Ecto neural progenitor cell (in vitro differentiated cells): Measurements from ENCODE around the gene PSMD12.
A peak's percentile ranks its signal among the peaks of the same experiment; 100 is the strongest.
"Not testable (repeated sequence)": the region's sequence is repeated elsewhere in the genome, so short reads cannot be mapped to it uniquely, and the experiment has no call there.

Experiments
- DNase-seq: peaks from one replicate; pipeline ENCODE4 v3.0.0-alpha.2; 2018; ENCODE audit warnings: low spot score

PSMD12 gene

DNA sequence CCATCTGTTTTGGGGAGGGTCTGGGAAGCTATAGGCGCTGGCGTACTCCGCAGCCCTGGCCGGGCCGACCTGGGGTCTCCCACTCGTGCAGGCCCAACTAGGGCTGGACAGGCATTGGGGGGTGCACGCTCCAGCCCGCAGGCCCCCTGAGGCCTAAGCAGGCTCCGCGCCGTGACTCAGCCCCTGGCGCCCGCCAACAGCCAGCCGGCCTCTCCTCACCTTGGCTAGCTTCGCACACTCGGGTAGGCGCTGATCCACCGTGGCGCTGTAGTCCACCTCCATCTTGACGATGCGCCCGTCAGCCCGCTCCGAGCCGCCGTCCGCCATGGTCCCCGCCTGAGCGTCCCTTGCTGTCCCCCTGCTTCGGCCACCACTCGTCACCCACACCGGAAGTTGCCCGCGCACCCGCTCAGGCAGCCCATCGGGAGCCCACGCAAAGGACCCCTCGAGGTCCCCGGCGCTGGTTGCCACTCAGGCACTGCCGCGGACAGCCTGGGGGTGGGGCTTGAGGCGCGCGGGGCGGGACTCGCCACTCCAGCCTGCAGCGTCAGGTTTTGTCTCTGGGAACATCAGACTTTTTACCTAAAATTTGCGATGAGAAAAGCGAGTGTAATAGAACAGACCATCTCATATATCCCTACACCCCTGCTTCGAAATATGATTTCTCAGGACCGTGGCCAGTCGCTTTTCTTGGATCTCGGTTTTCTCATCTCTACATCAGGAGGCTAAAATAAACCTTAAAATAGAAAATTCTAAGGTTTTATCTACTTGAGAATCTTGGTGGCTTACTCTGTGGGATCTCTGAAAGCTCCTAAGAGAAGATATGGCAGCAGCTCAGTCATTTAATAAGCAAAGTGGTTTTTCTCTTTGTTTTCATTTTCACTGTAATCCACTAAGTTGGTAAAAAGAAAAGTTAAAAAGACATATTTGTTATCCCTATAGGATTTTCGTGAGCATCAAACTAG, at the start of gene PSMD12:
Gene PSMD12 (minus strand): TSS at position 385 of the 965 bp plus-strand sequence. CDS start 58 bp downstream, at position 327.
- peak; percentile 98 for DNase-seq

DNA sequence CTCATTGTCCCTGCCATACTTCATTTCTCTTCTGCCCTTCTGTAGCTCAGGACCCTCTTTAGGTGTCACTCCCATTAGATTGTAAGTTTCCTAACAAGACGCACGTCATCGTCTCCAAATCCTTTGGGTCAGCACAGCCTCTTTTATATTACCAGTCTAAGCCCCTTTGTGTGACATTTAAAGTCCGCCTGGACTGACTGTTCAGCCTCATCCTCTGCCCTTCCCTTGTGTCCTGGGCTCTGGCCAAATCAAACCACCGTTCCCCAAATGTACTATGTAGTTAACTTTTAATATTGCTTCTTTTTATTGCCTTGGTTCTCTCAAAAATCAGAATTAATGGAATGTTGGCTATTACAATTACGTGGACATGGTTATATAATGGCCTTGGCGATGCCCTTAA, 48.9 kb upstream of the PSMD12 start:
- no peak for DNase-seq

DNA sequence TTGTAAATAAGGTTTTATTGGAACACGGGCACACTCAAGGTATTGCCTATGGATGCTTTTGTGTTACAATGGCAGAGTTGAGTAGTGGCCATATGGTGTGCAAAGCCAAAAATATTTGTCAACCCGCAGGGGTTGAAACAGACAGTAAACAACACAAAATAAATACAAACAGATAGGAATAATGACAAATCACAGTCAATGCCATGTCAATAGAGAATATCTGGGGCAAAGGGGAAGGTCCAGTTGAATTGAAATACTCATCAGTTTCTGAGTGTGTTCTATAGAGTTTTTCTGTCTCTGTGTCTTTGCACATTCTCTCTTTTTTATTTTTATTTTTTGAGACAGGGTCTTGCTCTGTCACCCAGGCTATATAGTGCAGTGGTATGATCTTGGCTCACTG, 48.2 kb upstream of the PSMD12 start:
- DNase-seq = no peak

DNA sequence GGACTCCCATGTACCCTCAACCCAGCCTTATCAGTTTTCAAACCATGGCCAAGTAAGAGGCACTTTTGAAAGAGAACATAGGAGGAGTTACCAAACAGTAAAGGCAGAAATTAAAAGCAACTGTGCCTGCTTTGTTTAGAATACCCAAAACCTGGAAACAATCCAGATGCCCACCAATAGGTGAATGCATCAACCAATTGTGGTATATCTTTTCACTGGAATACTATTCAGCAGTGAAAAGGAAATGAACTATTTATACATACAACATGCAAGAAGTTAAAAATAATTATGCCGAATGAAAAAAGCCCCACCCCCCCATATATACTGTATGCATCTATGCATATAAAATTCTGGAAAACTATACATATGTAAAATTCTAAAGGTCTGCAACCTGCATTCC, 47.8 kb upstream of the PSMD12 start:
- DNase-seq = no peak

- no peak for DNase-seq
These were observed 47.0 kb upstream of the PSMD12 start for GRCh38 chr17:67413388-67413787.

GRCh38 chr17:67412941-67413340, 46.6 kb upstream of the PSMD12 start:
- no peak for DNase-seq

GRCh38 chr17:67412032-67412431, 45.7 kb upstream of the PSMD12 start:
- DNase-seq = no peak

DNA sequence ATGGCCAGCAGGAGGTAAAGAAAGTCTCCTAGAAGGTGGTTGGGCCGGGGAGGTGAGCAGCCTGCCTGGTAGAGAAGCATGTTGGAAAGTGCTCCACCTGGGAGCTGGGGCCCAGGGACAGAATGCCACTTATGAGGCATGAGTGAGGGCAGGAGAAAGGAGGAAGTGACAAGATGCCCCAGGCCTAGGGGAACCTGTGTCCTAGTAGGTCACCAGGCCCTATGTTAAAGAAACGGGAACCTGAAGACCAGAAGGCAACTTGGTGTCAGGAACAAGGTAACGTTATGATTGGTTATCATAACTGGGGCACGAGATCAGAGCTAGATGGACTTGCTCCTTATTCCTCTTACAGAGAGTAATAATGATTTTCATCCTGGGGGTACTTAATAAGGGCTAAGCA, 45.0 kb upstream of the PSMD12 start:
- no peak for DNase-seq

GRCh38 chr17:67408455-67408830, 42.1 kb upstream of the PSMD12 start:
- DNase-seq = not testable (repeated sequence)

DNA sequence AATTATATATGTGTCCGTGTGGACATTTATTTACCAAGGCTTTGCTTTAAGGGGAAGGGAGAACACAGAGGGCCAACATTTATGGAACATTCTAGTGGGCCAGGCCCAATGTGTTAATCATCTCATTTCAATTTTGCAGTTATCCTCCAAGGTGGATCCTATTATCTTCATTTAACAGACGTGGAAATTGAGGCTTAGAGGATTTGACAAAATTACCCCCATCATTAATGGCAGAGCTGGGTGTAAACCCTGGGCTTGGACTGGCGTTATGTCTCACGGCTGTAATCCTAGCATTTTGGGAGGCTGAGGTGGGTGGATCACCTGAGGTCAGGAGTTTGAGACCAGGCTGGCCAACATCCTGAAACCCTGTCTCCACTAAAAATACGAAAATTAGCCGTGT, 37.1 kb upstream of the PSMD12 start:
- DNase-seq = no peak

DNA sequence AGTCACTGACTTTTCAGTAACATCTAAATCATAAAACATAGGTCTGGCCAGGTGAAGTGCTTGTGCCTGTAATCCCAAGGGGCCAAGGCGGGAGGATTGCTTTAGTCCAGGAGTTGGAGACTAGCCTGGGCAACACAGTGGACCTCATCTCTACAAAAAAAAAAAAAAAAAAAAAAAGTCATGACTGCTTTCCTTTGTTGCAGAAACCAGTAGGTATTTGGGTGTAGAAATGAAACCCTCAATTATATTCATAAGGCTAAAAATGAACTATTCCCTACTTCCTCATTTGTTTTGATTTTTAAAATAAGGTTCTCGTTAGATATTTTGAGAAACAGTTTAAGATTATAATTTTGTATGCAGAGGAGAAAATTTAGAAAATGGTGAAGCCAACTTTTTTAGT, 36.7 kb upstream of the PSMD12 start:
- no peak for DNase-seq

- DNase-seq = no peak
These were observed 35.5 kb upstream of the PSMD12 start for GRCh38 chr17:67401598-67402504.

DNA sequence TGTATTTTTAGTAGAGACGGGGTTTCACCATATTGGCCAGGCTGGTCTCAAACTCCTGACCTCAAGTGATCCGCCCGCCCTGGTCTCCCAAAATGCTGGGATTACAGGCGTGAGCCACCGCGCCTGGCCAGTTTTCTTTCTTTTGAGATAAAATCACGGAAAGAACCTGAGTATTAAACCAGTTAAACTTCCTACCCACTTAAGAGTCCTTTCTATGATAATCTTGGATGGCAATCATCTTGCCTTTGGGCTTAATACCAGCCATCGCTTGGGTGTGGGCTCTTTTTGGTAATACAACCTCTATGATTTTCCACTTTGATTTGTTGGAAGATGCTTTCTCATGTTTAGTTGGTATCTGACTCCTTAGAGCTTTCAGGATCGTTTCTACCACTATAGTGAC, 34.7 kb upstream of the PSMD12 start:
- no peak for DNase-seq

GRCh38 chr17:67400193-67400592, 33.8 kb upstream of the PSMD12 start:
- DNase-seq = no peak

DNA sequence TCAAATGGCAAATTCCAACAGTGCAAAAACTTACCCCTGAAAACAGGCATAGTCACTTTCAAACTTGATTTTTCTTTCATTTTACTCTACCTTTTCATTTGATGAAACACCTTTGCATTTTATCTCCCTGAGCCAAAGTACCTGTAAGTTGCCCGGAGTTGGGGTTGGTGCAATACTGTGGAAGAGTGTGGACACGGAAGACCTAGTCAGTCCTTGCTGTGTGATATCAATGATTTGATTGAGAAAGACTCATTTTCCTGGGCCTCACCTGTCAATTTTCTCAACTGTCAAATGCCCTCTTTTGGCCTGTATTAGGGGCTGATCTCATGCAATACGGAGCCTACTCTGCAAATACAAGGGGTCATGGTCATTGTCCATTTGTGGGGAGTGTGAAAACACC, 33.3 kb upstream of the PSMD12 start:
- DNase-seq = no peak

GRCh38 chr17:67393809-67394397, 27.5 kb upstream of the PSMD12 start:
- DNase-seq = no peak

GRCh38 chr17:67392111-67392510, 25.7 kb upstream of the PSMD12 start:
- DNase-seq = no peak

DNA sequence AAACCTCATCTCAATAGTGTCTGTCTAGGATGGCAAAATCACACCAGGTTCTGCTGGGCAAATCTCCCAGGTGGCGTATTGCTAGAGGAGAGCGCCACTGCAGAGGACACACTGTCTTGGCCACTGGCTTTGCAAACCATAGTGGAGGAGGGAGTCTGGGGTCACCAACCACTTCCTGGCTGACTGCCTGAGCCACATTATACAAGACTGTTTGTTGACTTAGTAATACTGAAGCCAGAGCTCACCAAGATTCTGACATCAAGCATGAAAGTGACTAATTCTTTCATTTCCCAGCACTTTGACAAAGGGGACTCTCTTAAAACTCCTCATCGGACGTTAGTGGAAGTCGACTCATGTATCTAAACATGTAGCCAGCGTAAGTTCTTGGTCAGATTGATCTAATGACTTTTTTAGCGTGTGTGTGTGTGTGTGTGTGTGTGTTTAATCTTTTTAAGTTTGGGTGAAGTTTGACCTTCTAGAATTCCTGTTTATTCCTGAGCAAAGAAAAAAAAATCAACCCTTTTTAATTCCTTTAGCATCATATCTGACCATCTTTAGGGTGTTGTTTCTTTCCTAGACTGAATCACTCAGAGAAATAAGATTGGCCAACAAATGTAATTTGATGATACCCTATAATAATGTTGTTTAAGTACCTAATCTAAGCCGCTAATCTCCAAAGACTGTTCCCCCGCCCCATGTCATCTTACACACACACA, 24.4 kb upstream of the PSMD12 start:
- no peak for DNase-seq

- DNase-seq = no peak
These were observed 23.7 kb upstream of the PSMD12 start for GRCh38 chr17:67390006-67390645.

- DNase-seq = no peak
These were observed 22.6 kb upstream of the PSMD12 start for GRCh38 chr17:67388986-67389385.

DNA sequence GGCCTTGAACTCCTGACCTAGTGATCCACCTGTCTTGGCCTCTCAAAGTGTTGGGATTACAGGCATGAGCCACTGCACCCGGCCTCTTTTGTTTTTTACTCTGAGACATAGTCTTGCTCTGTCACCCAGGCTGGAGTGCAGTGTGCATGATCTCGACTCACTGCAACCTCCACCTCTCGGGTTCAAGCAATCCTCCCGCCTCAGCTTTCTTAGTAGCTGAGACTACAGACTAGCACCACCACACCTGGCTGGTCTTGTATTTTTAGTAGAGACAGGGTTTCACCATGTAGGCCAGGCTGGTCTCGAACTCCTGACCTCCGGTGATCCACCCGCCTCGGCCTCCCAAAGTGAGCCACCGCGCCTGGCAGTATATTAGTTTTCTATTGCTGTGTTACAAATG, 22.2 kb upstream of the PSMD12 start:
- DNase-seq = not testable (repeated sequence)
